LHCN-M2 (cell line): ENCODE data around the gene MCL1. TPM values are rescaled to one million over a fixed set of nuclear protein-coding genes. Genes with fewer than 3 reads are reported as not detected.
"Not testable (repeated sequence)": the region's sequence is repeated elsewhere in the genome, so short reads cannot be mapped to it uniquely, and the experiment has no call there.

Experiments used
- DNase-seq: peaks from one replicate; pipeline ENCODE4 v3.0.0-alpha.2; 2012; ENCODE audit warnings: low read depth
- total RNA-seq: library from RNA; depleted of rRNA; stranded (reverse); fragments of >200 nt; gene quantifications from 2 replicates; pipeline ENCODE4 v1.2.3, GENCODE V29; 2014

Gene MCL1
- total RNA-seq, 1 experiment from 2014 or later: 287 TPM

- no peak for DNase-seq
Measured at GRCh38 chr1:150572918-150573647, 6.3 kb downstream of the MCL1 start.

DNA sequence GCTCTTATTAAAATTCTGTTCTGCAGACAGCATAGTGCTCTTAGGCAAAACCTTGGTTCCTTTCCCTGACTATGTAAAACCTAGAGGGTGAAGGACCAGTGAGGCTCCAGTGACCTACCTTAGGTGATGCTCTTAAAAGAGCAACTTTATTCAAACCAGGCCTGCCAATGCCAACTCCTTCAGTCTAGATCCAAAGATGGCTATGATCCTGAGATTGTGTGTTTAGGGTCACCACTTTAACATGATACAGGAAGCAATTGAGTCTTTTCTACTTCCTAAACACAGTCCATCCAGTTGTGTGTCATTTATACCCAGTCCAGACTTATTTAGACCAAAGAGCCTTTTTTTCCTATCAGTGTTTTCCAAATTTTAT lies 10.8 kb downstream of the MCL1 start:
- no peak for DNase-seq

- peak; percentile 99 for DNase-seq
Measured at GRCh38 chr1:150567717-150568593, 11.5 kb downstream of the MCL1 start.

GRCh38 chr1:150567341-150567716 lies 12.1 kb downstream of the MCL1 start:
- no peak for DNase-seq

GRCh38 chr1:150566589-150567340 lies 12.6 kb downstream of the MCL1 start:
- DNase-seq: no peak

DNA sequence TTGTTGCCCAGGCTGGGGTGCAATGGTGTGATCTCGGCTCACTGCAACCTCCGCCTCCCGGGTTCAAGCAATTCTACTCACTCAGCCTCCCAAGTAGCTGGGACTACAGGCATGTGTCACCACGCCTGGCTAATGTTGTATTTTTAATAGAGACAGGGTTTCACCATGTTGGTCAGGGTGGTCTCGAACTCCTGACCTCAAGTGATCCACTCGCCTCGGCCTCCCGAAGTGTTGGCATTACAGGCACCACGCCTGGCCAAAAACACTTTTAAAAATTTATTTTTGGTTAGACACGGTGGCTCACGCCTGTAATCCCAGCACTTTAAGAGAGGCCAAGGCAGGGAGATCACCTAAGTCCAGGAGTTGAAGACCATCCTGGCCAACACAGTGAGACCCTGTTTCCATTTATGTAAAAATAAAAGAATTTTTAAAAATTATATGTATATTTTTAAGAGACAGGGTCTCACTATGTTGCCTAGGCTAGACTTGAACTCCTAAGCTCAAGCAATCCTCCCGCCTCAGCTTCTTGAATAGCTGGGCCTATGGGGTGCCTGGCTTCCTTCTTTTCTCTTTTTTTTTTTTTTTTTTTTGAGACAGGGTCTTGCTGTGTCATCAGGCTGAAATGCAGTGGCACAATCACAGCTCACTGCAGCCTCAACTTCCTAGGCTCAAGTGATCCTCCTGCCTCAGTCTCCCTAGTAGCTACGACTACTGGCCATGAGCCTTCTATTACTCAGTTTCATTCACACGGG lies 14.0 kb downstream of the MCL1 start:
- not testable (repeated sequence) for DNase-seq

DNA sequence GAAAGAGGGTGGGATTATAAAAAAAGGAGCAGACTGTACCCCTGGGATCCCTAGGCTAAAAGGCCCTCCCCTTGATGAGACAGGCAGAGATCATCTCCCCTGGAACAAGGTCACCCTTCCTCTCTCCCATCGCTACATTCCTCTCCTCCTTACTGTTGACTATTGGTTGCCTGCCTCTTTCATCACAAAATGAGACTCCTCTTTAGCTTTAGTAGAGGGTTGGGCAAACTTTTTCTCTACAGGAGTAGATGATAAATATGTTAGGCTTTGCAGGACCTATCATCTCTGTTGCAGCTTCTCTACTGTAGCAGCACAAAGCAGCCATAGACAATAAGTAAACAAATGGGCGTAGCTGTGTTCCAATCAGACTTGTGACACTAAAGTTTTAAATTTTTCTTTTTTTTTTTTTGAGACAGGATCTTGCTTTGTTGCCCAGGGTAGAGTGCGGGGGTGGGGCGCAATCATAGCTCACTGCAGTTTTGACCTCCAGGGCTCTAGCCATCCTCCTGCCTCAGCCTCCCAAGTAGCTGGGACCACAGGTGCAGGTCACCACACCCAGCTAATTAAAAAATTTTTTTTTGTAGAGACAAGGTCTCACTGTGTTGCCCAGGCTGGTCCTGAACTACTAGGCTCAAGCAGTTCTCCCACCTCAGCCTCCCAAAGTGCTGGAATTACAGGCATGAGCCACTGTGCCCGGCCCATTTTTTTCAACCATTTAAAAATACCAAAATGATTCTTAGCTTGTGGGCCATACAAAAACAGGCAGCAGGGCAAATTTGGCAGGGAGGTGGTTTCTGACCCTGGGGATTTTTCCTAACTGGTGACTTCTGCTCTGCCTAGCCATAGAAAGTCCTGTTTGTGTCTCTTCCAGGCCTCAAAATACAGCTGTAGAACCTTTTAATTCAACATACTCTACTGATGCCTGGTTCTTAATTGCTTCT lies 15.1 kb downstream of the MCL1 start:
- DNase-seq: peak; percentile 62

DNA sequence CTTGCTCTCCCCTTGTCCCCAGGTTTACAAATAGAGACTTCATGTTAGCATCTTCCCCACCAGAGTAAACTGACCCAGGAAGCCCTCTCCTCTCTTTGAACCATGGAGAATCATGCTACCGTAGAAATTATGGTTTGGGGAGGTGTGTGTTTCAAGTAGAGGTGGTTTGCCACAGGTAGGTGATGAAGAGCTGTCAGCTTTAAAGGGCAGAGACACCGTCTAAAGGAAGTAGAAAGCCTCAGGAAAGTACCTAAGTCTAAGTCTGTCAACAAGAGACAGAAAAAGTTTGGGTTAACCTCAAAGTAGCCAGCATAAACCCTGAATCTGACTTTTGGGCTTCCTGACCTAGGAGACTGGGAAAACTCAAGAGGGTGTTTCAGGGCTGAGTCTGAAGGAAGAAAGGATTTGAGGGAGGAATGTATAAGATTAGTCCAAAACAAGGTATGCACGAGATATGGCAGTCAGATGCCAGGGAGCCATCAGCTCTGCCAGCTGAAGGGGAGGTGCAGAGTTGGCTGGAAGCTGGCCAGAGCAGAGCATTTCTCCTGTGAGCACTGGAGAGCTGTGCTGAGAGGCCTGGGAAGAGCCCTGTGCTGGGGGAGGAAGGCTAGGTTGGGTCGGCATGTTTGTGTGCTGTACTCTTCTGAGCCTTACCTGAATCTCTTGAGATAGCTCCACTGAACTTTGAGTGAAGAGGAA lies 15.9 kb downstream of the MCL1 start:
- DNase-seq: peak; percentile 62

- DNase-seq: peak; percentile 67
Measured at GRCh38 chr1:150562446-150563339, 16.7 kb downstream of the MCL1 start.

DNA sequence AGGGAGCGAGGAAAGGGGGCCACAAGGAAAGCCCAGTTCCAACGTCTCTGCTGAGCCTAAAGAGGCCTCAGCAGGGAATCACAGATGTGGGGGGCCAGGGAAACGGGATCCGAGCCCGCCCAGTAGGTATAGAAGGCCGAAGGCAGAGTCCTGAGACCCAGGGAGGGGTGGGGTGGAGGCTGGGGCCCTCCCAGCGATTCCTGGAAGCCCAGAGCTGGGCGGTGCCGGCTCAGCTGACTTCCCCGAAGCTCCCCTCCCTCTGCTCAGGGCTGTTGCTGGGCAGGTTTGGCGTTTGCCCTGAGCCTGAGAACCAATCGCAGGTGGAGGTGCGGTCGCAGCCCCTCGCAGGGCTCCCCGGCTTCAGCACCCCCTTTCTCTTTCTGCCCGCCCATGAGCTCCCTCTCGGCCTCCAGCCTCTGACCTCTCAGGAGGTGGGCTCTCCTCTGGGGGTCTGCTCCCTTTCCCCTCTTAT lies 17.4 kb downstream of the MCL1 start:
- peak; percentile 90 for DNase-seq

GRCh38 chr1:150561254-150561973 lies 18.0 kb downstream of the MCL1 start:
- DNase-seq: peak; percentile 99

DNA sequence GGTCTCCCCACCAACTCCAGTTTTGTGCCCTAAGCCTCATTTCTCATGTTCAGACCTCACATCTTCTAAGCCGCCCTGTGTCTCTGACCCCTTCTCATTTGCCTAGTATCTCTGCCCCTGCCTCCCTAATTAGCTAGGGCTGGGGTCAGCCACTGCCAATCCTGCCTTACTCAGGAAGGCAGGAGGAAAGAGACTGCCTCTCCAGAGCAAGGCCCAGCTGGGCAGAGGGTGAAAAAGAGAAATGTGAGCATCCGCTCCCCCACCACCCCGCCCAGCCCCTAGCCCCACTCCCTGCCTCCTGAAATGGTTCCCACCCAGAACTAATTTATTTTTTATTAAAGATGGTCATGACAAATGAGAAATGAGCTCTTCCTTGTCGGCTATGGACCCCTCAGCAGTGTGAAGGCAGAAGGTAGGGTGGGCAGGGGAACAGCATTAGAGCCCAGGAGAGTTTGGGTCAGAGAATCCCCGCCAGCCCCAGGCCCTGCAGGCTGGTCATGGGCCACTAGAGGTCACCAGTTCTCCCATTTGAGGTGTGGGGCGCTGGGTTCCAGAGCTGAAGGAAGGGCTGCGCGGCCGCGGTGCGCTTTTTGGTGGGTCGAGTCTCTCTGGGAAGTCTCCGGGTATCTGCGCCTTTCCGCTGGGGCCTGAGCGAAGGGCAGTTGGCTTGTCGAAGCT lies 18.7 kb downstream of the MCL1 start:
- no peak for DNase-seq

- peak; percentile 65 for DNase-seq
Measured at GRCh38 chr1:150560011-150560438, 19.4 kb downstream of the MCL1 start.

DNA sequence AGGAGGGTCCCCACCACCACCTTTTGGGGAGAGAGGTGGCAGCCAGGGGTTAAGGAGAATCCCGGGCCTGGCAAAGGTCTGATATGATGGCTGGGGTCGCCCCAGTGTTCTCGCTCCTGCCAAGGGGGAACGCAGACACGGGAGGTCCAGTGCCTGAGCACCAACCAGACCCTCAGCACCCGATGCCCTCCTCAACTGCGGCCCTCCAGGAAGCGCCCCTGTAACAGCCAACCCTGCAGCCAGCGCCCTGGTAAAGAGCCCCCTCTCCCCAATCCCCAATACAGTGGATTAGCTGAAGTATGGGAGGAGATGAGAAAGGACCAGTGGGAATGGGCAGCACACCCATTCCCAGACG lies 19.8 kb downstream of the MCL1 start:
- no peak for DNase-seq

- no peak for DNase-seq
Measured at GRCh38 chr1:150558761-150559655, 20.4 kb downstream of the MCL1 start.

DNA sequence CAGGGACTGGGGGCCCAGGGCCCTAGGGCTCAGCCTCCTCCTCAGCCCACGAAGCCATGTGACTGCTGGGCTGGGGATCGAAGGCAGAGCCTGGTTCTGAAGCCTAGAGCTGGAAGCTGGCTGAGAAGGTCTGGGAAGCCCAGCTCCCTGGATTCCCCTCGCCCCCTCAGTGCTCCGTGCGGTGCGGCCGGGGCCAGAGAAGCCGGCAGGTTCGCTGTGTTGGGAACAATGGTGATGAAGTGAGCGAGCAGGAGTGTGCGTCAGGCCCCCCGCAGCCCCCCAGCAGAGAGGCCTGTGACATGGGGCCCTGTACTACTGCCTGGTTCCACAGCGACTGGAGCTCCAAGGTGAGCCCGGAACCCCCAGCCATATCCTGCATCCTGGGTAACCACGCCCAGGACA lies 21.1 kb downstream of the MCL1 start:
- no peak for DNase-seq
